ENCODE data around the gene ATP1A4.
A peak's percentile ranks its signal among the peaks of the same experiment; 100 is the strongest.

Gene ATP1A4

GRCh38 chr1:160146107-160146506 is 5.3 kb upstream of the ATP1A4 start:
- no peak for DNase-seq (ENCODE audit: low spot score)

GRCh38 chr1:160148121-160148520 is 3.3 kb upstream of the ATP1A4 start:
- no peak for DNase-seq (ENCODE audit: low spot score)

GRCh38 chr1:160149233-160149632 is 2.2 kb upstream of the ATP1A4 start:
- DNase-seq (ENCODE audit: low spot score) = peak; percentile 41

- DNase-seq (ENCODE audit: low spot score) = peak; percentile 78
Measured at GRCh38 chr1:160149716-160150115, 1.7 kb upstream of the ATP1A4 start.

GRCh38 chr1:160154790-160155189 is 3.4 kb downstream of the ATP1A4 start:
- DNase-seq (ENCODE audit: low spot score) = no peak

- DNase-seq (ENCODE audit: low spot score) = no peak
Measured at GRCh38 chr1:160156361-160156760, 5.0 kb downstream of the ATP1A4 start.

- DNase-seq (ENCODE audit: low spot score) = no peak
Measured at GRCh38 chr1:160157174-160157573, 5.8 kb downstream of the ATP1A4 start.

GRCh38 chr1:160158031-160158430 is 6.6 kb downstream of the ATP1A4 start:
- no peak for DNase-seq (ENCODE audit: low spot score)

- no peak for DNase-seq (ENCODE audit: low spot score)
Measured at GRCh38 chr1:160158534-160158933, 7.1 kb downstream of the ATP1A4 start.

GRCh38 chr1:160159846-160160245 is 8.4 kb downstream of the ATP1A4 start:
- DNase-seq (ENCODE audit: low spot score) = no peak

GRCh38 chr1:160161965-160162705 is 10.7 kb downstream of the ATP1A4 start:
- DNase-seq (ENCODE audit: low spot score) = peak; percentile 67

GRCh38 chr1:160162931-160163330 is 11.5 kb downstream of the ATP1A4 start:
- no peak for DNase-seq (ENCODE audit: low spot score)

GRCh38 chr1:160163615-160164014 is 12.2 kb downstream of the ATP1A4 start:
- no peak for DNase-seq (ENCODE audit: low spot score)

- no peak for DNase-seq (ENCODE audit: low spot score)
Measured at GRCh38 chr1:160164121-160164520, 12.7 kb downstream of the ATP1A4 start.

GRCh38 chr1:160166166-160166868 is 14.9 kb downstream of the ATP1A4 start:
- DNase-seq (ENCODE audit: low spot score) = no peak

GRCh38 chr1:160167056-160167455 is 15.7 kb downstream of the ATP1A4 start:
- DNase-seq (ENCODE audit: low spot score) = no peak

- no peak for DNase-seq (ENCODE audit: low spot score)
Measured at GRCh38 chr1:160167580-160167979, 16.2 kb downstream of the ATP1A4 start.

- no peak for DNase-seq (ENCODE audit: low spot score)
Measured at GRCh38 chr1:160168016-160168415, 16.6 kb downstream of the ATP1A4 start.

- peak; percentile 55 for DNase-seq (ENCODE audit: low spot score)
Measured at GRCh38 chr1:160168609-160169369, 17.4 kb downstream of the ATP1A4 start.

GRCh38 chr1:160169553-160170399 is 18.4 kb downstream of the ATP1A4 start:
- no peak for DNase-seq (ENCODE audit: low spot score)

GRCh38 chr1:160171354-160171753 is 20.0 kb downstream of the ATP1A4 start:
- DNase-seq (ENCODE audit: low spot score) = peak; percentile 86

- DNase-seq (ENCODE audit: low spot score) = no peak
Measured at GRCh38 chr1:160171980-160172379, 20.6 kb downstream of the ATP1A4 start.
